Calu3 (cell line): ENCODE data around the gene NSRP1. TPM values are rescaled to one million over a fixed set of nuclear protein-coding genes. Genes with fewer than 3 reads are reported as not detected.
"Not testable (repeated sequence)": the region's sequence is repeated elsewhere in the genome, so short reads cannot be mapped to it uniquely, and the experiment has no call there.

Experiments
- BruUV-seq: library from RNA; stranded (reverse); fragments of 400-500 nt; replicated peaks from 2 replicates; lab custom pipeline; 2021; lab: Mats Ljungman, UMichigan
- CTCF ChIA-PET: fragments of 300-600 bp; sonication (Branson Sonifier 250); formaldehyde crosslinking; loops from one replicate; lab custom pipeline; 2022; ENCODE audit warnings: antibody characterized with exemption; lab: Charles Lee
- DNase-seq: peaks from one replicate; pipeline ENCODE4 v3.0.0; 2022
- H3K27ac Mint-ChIP-seq: one replicate; pipeline ENCODE4 v1.8.0; 2022; ENCODE audit warnings: mixed read lengths; ENCODE audit not compliant: unreplicated experiment
- H3K27me3 Mint-ChIP-seq: one replicate; pipeline ENCODE4 v1.8.0; 2022; ENCODE audit warnings: mixed read lengths; ENCODE audit not compliant: unreplicated experiment
- H3K36me3 Mint-ChIP-seq: one replicate; pipeline ENCODE4 v1.8.0; 2022; ENCODE audit warnings: mild to moderate bottlenecking, moderate library complexity, mixed read lengths; ENCODE audit not compliant: insufficient read depth, unreplicated experiment
- H3K4me1 Mint-ChIP-seq: one replicate; pipeline ENCODE4 v1.8.0; 2022; ENCODE audit warnings: mild to moderate bottlenecking, low read depth, mixed read lengths; ENCODE audit not compliant: unreplicated experiment
- H3K4me3 Mint-ChIP-seq: one replicate; pipeline ENCODE4 v1.8.0; 2022; ENCODE audit warnings: mild to moderate bottlenecking, low read depth, moderate library complexity, mixed read lengths; ENCODE audit not compliant: unreplicated experiment
- H3K9me3 Mint-ChIP-seq: one replicate; pipeline ENCODE4 v1.8.0; 2022; ENCODE audit warnings: low read depth, mixed read lengths; ENCODE audit not compliant: unreplicated experiment
- CTCF ChIP-seq: fragments of 200-600 bp; IDR thresholded peaks from one replicate; pipeline ENCODE4 v1.8.0; 2022; ENCODE audit warnings: antibody characterized with exemption; ENCODE audit not compliant: unreplicated experiment
- intact Hi-C: fragments of 100-400 bp; cut with micrococcal nuclease; formaldehyde crosslinking; loops from one replicate; pipeline ENCODE4 v1.10.0; 2022; ENCODE audit not compliant: unreplicated experiment
- total RNA-seq: library from RNA; stranded (reverse); gene quantifications from 2 replicates; pipeline ENCODE4 v1.2.3, GENCODE V29; 2022

The NSRP1 gene
- total RNA-seq, 1 experiment from 2014 or later: 27.5 TPM

GRCh38 chr17:30228011-30228410, 111.4 kb downstream of the NSRP1 start:
- no peak for DNase-seq
- no peak overlapping the region for H3K4me3 Mint-ChIP-seq
- no peak overlapping the region for H3K27ac Mint-ChIP-seq
- TF ChIP-seq CTCF: no peak
- H3K27me3 Mint-ChIP-seq: peaks cover 85% of the 10 kb centered on the region
- intact Hi-C loops: no loop called here
- H3K36me3 Mint-ChIP-seq: no peaks in the 10 kb centered on the region
- no peaks in the 10 kb centered on the region for H3K4me1 Mint-ChIP-seq
- CTCF ChIA-PET: no interaction called here
- H3K9me3 Mint-ChIP-seq: no peaks in the 10 kb centered on the region
- BruUV-seq: no TSS peak

- Mint-ChIP-seq H3K27ac (no peak overlapping the region), H3K27me3 (peaks cover 95% of the 10 kb centered on the region)
Measured at GRCh38 chr17:30229012-30229411, 112.4 kb downstream of the NSRP1 start.

GRCh38 chr17:30230009-30230408, 113.4 kb downstream of the NSRP1 start:
- H3K4me3 Mint-ChIP-seq, H3K36me3 Mint-ChIP-seq, H3K4me1 Mint-ChIP-seq, H3K27ac Mint-ChIP-seq, CTCF ChIA-PET, DNase-seq, BruUV-seq, H3K9me3 Mint-ChIP-seq: not testable (repeated sequence)
- intact Hi-C loops: loop anchor here (10.0 kb wide), 1 partner anchor 105 kb away; no protein-coding TSS in a partner anchor
- H3K27me3 Mint-ChIP-seq: peaks cover 100% of the 10 kb centered on the region

More at GRCh38 chr17:30229012-30229411, 112.4 kb downstream of the NSRP1 start:
- no peak for DNase-seq
- CTCF ChIA-PET: no interaction called here
- TF ChIP-seq CTCF: no peak
- Mint-ChIP-seq H3K4me3 (no peak overlapping the region), H3K36me3 (no peaks in the 10 kb centered on the region), H3K9me3 (no peaks in the 10 kb centered on the region), H3K4me1 (no peaks in the 10 kb centered on the region)
- BruUV-seq: no TSS peak
- intact Hi-C loops: no loop called here

GRCh38 chr17:30230596-30231125, 114.0 kb downstream of the NSRP1 start:
- Mint-ChIP-seq H3K36me3 (no peaks in the 10 kb centered on the region), H3K4me1 (no peaks in the 10 kb centered on the region), H3K9me3 (no peaks in the 10 kb centered on the region), H3K4me3 (no peak overlapping the region), H3K27me3 (peaks cover 100% of the 10 kb centered on the region), H3K27ac (no peak overlapping the region)
- no TSS peak for BruUV-seq
- no peak for DNase-seq
- CTCF ChIA-PET: no interaction called here
- intact Hi-C loops: loop anchor here (10.0 kb wide), 1 partner anchor 106 kb away; no protein-coding TSS in a partner anchor
- TF ChIP-seq CTCF: no peak
